Cardiac muscle cell (in vitro differentiated cells and primary cell): ENCODE data around the gene DGKI. TPM values are rescaled to one million over a fixed set of nuclear protein-coding genes. Genes with fewer than 3 reads are reported as not detected.

Source experiments
- DNase-seq, 2 donors: peaks; one replicate each; pipeline versions ENCODE4 v3.0.0 to v3.0.0-alpha.2; 2010 to 2017; ENCODE audit warnings: low read depth in 1 of 2, low spot score in 1 of 2
- H3K27ac ChIP-seq: fragments of 200-600 bp; sonication (generic); 2 replicates; pipeline ENCODE4 v1.5.1; 2016
- H3K27me3 ChIP-seq: fragments of 200-600 bp; sonication (generic); 2 replicates; pipeline ENCODE4 v1.6.0; 2016; ENCODE audit warnings: control low read depth
- H3K36me3 ChIP-seq: fragments of 200-600 bp; sonication (generic); 2 replicates; pipeline ENCODE4 v1.5.1; 2016; ENCODE audit warnings: control low read depth
- H3K4me1 ChIP-seq: fragments of 200-600 bp; sonication (generic); 2 replicates; pipeline ENCODE4 v1.8.1; 2017; ENCODE audit warnings: low read depth, mild to moderate bottlenecking, mixed run types
- H3K4me3 ChIP-seq: fragments of 200-600 bp; sonication (generic); 2 replicates; pipeline ENCODE4 v1.5.1; 2016; ENCODE audit warnings: mild to moderate bottlenecking
- H3K9me3 ChIP-seq: fragments of 200-600 bp; sonication (generic); 2 replicates; pipeline ENCODE4 v1.5.1; 2017; ENCODE audit warnings: low read depth, mild to moderate bottlenecking, control low read depth
- CTCF ChIP-seq: IDR thresholded peaks from 2 replicates; pipeline ENCODE4 v1.5.1; 2012; ENCODE audit warnings: low read depth, mild to moderate bottlenecking, low read length
- polyA plus RNA-seq: library from polyadenylated mRNA; unstranded; fragments of >200 nt; fragmentation: Nextera tagmentation; extraction: Ambion mirVana; gene quantifications from 2 replicates; pipeline ENCODE4 v1.2.1, GENCODE V29; 2016
- total RNA-seq: library from RNA; depleted of rRNA; stranded (reverse); fragments of >200 nt; gene quantifications from 2 replicates; pipeline ENCODE4 v1.2.3, GENCODE V29; 2016

The DGKI gene
- total and polyA plus RNA-seq, 2 experiments from 2014 or later: 35.0 to 52.7 TPM

GRCh38 chr7:137791930-137792329 lies 54.8 kb downstream of the DGKI start:
- H3K4me3 ChIP-seq: no peak overlapping the region
- H3K4me1 ChIP-seq: no peaks in the 10 kb centered on the region
- H3K9me3 ChIP-seq: no peaks in the 10 kb centered on the region
- no peak overlapping the region for H3K27ac ChIP-seq
- DNase-seq: no peak
- H3K27me3 ChIP-seq: no peaks in the 10 kb centered on the region
- H3K36me3 ChIP-seq: no peaks in the 10 kb centered on the region
- no peak for TF ChIP-seq CTCF

- no peak for DNase-seq
- Histone ChIP-seq H3K27ac (no peak overlapping the region), H3K9me3 (no peaks in the 10 kb centered on the region), H3K27me3 (no peaks in the 10 kb centered on the region), H3K36me3 (no peaks in the 10 kb centered on the region), H3K4me3 (no peak overlapping the region), H3K4me1 (no peaks in the 10 kb centered on the region)
- no peak for TF ChIP-seq CTCF
Measured at GRCh38 chr7:137790828-137791227, 55.9 kb downstream of the DGKI start.

GRCh38 chr7:137789215-137789882 lies 57.4 kb downstream of the DGKI start:
- H3K9me3 ChIP-seq: no peaks in the 10 kb centered on the region
- no peak for TF ChIP-seq CTCF
- H3K4me1 ChIP-seq: no peaks in the 10 kb centered on the region
- no peaks in the 10 kb centered on the region for H3K27me3 ChIP-seq
- no peak overlapping the region for H3K27ac ChIP-seq
- no peak for DNase-seq
- H3K36me3 ChIP-seq: no peaks in the 10 kb centered on the region
- H3K4me3 ChIP-seq: no peak overlapping the region

- TF ChIP-seq CTCF: no peak
Measured at GRCh38 chr7:137787301-137787976, 59.3 kb downstream of the DGKI start.

GRCh38 chr7:137778511-137778910 lies 68.3 kb downstream of the DGKI start:
- H3K4me1 ChIP-seq: no peaks in the 10 kb centered on the region
- H3K4me3 ChIP-seq: no peak overlapping the region
- H3K27me3 ChIP-seq: no peaks in the 10 kb centered on the region
- DNase-seq: no peak
- no peaks in the 10 kb centered on the region for H3K36me3 ChIP-seq
- TF ChIP-seq CTCF: no peak
- no peak overlapping the region for H3K27ac ChIP-seq
- H3K9me3 ChIP-seq: no peaks in the 10 kb centered on the region

More at GRCh38 chr7:137787301-137787976, 59.3 kb downstream of the DGKI start:
- no peak for DNase-seq
- Histone ChIP-seq H3K9me3 (no peaks in the 10 kb centered on the region), H3K4me3 (no peak overlapping the region), H3K4me1 (no peaks in the 10 kb centered on the region), H3K27me3 (no peaks in the 10 kb centered on the region), H3K27ac (no peak overlapping the region), H3K36me3 (no peaks in the 10 kb centered on the region)
